ENCODE results near the gene COPS7A. TPM values are rescaled to one million over a fixed set of nuclear protein-coding genes. Genes with fewer than 3 reads are reported as not detected.

COPS7A gene
- total RNA-seq, 1 donor from 2014 or later: 70.4 TPM

DNA sequence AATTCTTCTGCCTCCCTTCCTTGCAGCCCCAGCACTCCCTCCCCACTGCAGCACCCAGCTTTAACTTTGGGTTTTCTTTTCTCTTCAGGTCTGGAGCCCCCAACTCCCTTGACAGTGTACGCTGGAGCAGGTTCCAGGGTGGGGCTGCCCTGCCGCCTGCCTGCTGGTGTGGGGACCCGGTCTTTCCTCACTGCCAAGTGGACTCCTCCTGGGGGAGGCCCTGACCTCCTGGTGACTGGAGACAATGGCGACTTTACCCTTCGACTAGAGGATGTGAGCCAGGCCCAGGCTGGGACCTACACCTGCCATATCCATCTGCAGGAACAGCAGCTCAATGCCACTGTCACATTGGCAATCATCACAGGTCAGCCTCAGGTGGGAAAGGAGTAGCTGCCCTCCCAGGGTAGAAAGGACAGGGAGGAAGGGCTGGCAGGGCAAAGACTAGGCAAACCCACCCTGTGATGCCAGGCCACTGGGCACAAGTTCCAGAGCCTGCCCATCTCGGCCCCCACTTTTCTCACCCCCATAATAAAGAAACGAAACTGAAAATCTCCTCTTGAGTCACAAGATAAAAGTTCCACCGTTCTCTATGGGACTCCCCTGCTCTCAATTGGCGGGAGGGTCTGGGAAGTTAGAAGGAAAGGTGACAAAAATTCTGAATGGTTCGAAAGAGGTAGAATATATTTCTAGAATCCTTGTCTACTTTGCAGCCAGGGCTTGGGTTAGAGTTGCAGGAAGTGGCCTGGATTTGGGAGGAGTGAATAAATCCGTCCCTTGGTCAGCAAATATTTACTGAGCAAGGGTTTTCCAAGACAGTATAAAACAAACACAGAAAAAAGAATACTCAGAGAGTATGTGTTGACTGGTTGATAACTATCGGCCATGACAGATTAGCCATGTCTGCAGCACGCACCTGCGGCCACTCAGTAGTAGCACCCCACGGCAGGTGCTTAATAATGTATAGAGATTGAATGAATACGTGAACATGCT, 51.6 kb downstream of the COPS7A start:
- DNase-seq: no peak
- intact Hi-C loops (cut with DNase I): loop anchor here (5.0 kb wide), 1 partner anchor 38 kb away; no protein-coding TSS in a partner anchor

GRCh38 chr12:6777386-6777785, 53.5 kb downstream of the COPS7A start:
- ATAC-seq (ENCODE audit: poor library complexity): no peak
- DNase-seq: no peak
- intact Hi-C loops (cut with DNase I): loop anchor here (5.0 kb wide), 1 partner anchor 40 kb away; no protein-coding TSS in a partner anchor

More for the DNA sequence above, 51.6 kb downstream of the COPS7A start:
- no peak for ATAC-seq (ENCODE audit: poor library complexity)

DNA sequence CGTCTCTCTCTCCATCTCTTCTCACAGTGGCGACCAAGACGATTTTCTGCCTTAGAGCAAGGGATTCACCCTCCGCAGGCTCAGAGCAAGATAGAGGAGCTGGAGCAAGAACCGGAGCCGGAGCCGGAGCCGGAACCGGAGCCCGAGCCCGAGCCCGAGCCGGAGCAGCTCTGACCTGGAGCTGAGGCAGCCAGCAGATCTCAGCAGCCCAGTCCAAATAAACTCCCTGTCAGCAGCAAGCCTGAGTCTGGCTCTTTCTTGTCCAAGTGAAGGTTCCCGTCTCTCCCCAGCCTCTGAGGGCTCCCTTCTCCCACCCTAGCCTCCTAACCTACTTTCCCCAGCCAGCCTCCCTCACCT, 54.3 kb downstream of the COPS7A start:
- peak; percentile 67 for ATAC-seq (ENCODE audit: poor library complexity)
- intact Hi-C loops (cut with DNase I): loop anchor here (2.0 to 5.0 kb wide), 2 partner anchors 25 to 41 kb away; partner anchors contain the start of gene MLF2
- no peak for DNase-seq

- intact Hi-C loops (cut with DNase I): loop anchor here (2.0 to 5.0 kb wide), 2 partner anchors 26 to 42 kb away; partner anchors contain the start of gene MLF2
- DNase-seq: peak; percentile 96
- ATAC-seq (ENCODE audit: poor library complexity): peak; percentile 98
Observed at GRCh38 chr12:6778574-6779550, 55.0 kb downstream of the COPS7A start.

DNA sequence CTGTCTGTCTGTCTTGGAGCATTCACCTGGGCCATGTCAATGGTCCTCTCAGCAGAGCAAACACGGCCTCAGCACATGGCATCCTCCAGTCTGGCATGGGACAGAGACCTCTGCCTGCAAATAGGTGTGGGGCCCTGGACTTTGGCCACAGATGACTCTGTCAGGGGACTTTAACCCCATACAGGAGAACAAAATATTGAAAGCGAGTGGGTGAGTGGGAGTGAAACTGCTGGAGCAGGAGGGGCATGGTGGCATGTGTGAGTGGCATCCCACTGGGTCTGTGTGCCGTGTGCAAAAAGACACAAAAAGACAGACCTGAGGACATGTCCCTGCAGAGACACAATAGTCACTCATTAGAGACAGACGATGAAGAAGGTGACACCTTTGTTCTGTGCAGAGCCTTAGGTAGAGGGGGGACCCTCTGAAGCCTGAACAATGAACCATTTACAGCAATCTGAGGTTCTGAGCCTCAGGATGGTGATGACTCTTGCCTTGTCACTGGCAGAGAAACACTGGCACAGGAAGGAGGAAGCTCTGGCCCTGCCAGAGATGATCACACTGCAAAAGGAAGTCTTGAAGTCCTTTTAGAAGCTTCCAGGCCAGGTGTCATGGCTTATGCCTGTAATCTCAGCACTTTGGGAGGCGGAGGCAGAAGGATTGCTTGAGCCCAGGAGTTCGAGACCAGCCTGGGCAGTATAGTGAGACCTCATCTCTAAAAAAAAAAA, 56.0 kb downstream of the COPS7A start:
- intact Hi-C loops (cut with DNase I): loop anchor here (2.0 to 5.0 kb wide), 2 partner anchors 27 to 43 kb away; partner anchors contain the start of gene MLF2
- no peak for ATAC-seq (ENCODE audit: poor library complexity)
- no peak for DNase-seq

DNA sequence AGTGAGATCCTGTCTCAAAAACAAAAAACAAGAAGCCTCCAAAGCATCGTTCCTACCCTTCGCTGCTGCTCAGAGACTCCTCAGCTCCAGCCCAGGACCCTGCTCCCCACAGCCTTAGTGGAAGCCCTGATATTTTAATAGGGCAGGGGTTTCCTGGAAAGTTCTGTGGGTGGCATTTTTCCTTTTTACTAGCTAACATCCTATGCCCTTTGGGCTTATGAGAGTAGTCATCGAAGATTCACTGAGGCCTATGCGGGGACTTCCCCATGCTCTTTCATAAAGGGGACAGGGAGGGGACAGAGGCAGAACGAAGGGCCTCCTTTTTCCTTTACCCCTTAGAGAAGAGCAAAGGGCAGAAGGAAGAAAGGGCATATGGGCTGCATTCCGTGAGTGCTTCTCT, 56.7 kb downstream of the COPS7A start:
- DNase-seq (no peak), ATAC-seq (ENCODE audit: poor library complexity) (no peak)
- intact Hi-C loops (cut with DNase I): no loop called here

Other genes starting within 250 kb of the COPS7A start
- gene MRPL51, start 230.8 kb upstream of the COPS7A start, total RNA-seq: 280 TPM
- 8.9 TPM for gene NCAPD2, start 229.9 kb upstream of the COPS7A start, total RNA-seq
- gene GAPDH, start 189.5 kb upstream of the COPS7A start, total RNA-seq: 4,109 TPM
- gene IFFO1, start 168.0 kb upstream of the COPS7A start, total RNA-seq: 14.1 TPM
- gene NOP2, start 155.8 kb upstream of the COPS7A start, total RNA-seq: 14.8 TPM
- 142 TPM for gene CHD4, start 116.7 kb upstream of the COPS7A start, total RNA-seq
- gene LPAR5, start 88.1 kb upstream of the COPS7A start, total RNA-seq: 7.3 TPM
- 0.51 TPM for gene ACRBP, start 76.6 kb upstream of the COPS7A start, total RNA-seq
- 25.3 TPM for gene ING4, start 60.9 kb upstream of the COPS7A start, total RNA-seq
- gene ZNF384, start 34.7 kb upstream of the COPS7A start, total RNA-seq: 23.0 TPM
- gene PIANP, start 23.2 kb upstream of the COPS7A start, total RNA-seq: 0.35 TPM
- gene MLF2, start 29.1 kb downstream of the COPS7A start, total RNA-seq: 153 TPM
- 108 TPM for gene PTMS, start 42.3 kb downstream of the COPS7A start, total RNA-seq
- 0.22 TPM for gene LAG3, start 48.5 kb downstream of the COPS7A start, total RNA-seq
- 10.4 TPM for gene CD4, start 65.5 kb downstream of the COPS7A start, total RNA-seq
- gene GPR162, start 97.8 kb downstream of the COPS7A start, total RNA-seq: 4.4 TPM
- 10.0 TPM for gene P3H3, start 104.4 kb downstream of the COPS7A start, total RNA-seq
- 2.9 TPM for gene GNB3, start 116.9 kb downstream of the COPS7A start, total RNA-seq
- gene CDCA3, start 127.2 kb downstream of the COPS7A start, total RNA-seq: 1.3 TPM
- gene USP5, start 128.1 kb downstream of the COPS7A start, total RNA-seq: 63.0 TPM
- gene TPI1, start 143.5 kb downstream of the COPS7A start, total RNA-seq: 804 TPM
- gene SPSB2, start 149.3 kb downstream of the COPS7A start, total RNA-seq: 3.2 TPM
- 8.2 TPM for gene LRRC23, start 180.8 kb downstream of the COPS7A start, total RNA-seq
- gene ENO2, start 190.5 kb downstream of the COPS7A start, total RNA-seq: 7.4 TPM
- gene ATN1, start 203.9 kb downstream of the COPS7A start, total RNA-seq: 69.7 TPM
- not detected for gene RNU7-1, start 219.8 kb downstream of the COPS7A start, total RNA-seq
- gene C12orf57, start 220.0 kb downstream of the COPS7A start, total RNA-seq: 251 TPM
- gene PTPN6, start 227.3 kb downstream of the COPS7A start, total RNA-seq: 7.2 TPM
- 136 TPM for gene PHB2, start 246.6 kb downstream of the COPS7A start, total RNA-seq
- 39.0 TPM for gene EMG1, start 246.9 kb downstream of the COPS7A start, total RNA-seq

Data from Right ventricle myocardium superior (tissue), 1 donor.